Right renal pelvis (tissue), 4 donors: ENCODE measurements around the gene PCNX1. TPM values are rescaled to one million over a fixed set of nuclear protein-coding genes. Genes with fewer than 3 reads are reported as not detected.

Experiments
- DNase-seq, 4 donors: peaks; one replicate each; pipeline ENCODE4 v3.0.0-alpha.2; 2013; ENCODE audit warnings: low read depth in 4 of 4, low spot score in 3 of 4, missing footprints in 1 of 4
- polyA plus RNA-seq, 4 donors: library from polyadenylated mRNA; unstranded; fragments of 120-200 nt; gene quantifications; one replicate each; pipeline ENCODE4 v1.2.1, GENCODE V29; 2013; ENCODE audit not compliant: insufficient read length in 4 of 4

Gene PCNX1
- polyA plus RNA-seq, 4 donors, result 39.8 to 41.7 (median 40.4) TPM

GRCh38 chr14:70954068-70954467 lies 46.8 kb downstream of the PCNX1 start:
- no peak for DNase-seq

- no peak for DNase-seq
Observed at GRCh38 chr14:70955543-70956480, 48.6 kb downstream of the PCNX1 start.

DNA sequence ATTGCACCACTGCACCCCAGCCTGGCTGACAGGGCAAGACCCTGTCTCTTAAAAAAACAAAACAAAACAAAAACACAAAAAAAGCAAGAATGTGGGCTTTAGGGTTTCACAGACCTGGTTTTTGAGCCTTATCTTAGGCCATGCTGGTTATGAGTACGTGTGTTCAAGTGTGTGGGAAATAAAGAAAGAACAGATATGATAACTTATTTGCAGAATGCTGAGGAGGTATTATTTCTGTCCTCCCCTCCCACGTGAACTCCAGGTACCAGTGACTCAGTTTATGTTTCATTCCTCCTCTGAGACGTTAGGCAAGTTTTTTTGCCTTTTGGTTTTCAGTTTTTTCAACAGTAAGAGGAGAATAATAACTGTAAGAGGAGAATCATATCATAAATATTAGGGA lies 49.3 kb downstream of the PCNX1 start:
- no peak for DNase-seq

GRCh38 chr14:70957710-70958109 lies 50.5 kb downstream of the PCNX1 start:
- no peak for DNase-seq

GRCh38 chr14:70962935-70963334 lies 55.7 kb downstream of the PCNX1 start:
- no peak for DNase-seq

DNA sequence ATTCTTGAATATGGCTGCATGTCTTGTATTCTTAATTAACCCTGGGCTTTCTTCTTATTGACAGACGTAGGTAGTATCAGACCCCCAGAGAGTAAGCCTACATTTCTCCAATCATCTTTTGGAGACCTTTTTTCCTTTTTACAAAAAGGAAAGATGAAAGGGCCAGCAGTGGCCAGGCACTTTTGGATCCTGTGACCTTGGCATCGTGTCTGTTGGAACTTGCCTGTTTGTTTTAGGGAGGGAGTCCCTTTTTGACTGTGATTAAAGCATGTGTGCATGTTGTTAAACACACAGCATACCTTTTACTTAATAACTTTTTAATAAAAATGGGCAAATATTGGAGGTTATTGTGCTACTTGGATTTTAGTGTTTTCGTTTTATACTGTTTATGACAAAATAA lies 57.2 kb downstream of the PCNX1 start:
- DNase-seq, result no peak

- no peak for DNase-seq
Observed at GRCh38 chr14:70971560-70971959, 64.3 kb downstream of the PCNX1 start.

DNA sequence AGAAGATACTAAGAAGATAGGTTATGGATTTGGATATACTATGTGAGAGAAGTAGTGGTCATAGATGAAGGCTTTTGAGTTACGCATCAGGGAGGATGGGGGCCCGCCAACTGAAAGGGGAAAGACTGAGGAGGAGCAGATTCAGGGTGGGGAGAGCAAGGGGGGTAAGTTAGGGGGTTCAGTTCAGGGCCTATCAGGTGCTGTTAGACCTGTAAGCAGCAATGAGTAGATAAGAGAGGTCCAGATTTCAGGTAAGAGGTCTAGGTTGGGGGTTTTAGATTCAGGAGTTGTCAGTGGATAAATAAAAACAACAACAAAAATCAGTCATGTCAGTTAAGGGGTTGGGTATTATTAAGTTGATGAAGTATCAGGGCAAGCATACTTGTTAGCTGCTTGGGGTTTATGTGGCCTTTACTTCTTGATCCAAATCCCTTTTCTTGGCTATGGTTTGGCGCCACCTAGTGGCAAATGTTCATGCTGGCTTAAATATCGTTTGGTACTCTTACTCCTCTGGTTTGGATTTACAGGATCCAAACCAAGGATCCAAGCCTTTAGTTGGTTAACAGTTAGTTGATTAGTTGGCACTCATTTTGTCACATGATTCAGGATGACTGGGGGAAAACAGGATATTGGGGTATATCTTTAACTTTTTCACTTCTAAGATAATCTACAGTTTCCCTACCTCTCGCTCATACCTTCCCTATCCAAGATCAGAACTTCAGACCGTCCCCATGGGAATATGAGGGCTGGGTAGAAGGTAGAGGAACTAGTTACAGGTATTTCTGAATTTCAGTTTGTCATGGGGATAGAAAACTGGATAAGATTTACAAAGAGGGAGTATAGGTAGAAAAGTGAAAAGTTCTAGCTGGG lies 65.1 kb downstream of the PCNX1 start:
- peak; percentile 79 to 83 (median 82) for DNase-seq

- DNase-seq, result no peak
Observed at GRCh38 chr14:70976591-70976990, 69.3 kb downstream of the PCNX1 start.

DNA sequence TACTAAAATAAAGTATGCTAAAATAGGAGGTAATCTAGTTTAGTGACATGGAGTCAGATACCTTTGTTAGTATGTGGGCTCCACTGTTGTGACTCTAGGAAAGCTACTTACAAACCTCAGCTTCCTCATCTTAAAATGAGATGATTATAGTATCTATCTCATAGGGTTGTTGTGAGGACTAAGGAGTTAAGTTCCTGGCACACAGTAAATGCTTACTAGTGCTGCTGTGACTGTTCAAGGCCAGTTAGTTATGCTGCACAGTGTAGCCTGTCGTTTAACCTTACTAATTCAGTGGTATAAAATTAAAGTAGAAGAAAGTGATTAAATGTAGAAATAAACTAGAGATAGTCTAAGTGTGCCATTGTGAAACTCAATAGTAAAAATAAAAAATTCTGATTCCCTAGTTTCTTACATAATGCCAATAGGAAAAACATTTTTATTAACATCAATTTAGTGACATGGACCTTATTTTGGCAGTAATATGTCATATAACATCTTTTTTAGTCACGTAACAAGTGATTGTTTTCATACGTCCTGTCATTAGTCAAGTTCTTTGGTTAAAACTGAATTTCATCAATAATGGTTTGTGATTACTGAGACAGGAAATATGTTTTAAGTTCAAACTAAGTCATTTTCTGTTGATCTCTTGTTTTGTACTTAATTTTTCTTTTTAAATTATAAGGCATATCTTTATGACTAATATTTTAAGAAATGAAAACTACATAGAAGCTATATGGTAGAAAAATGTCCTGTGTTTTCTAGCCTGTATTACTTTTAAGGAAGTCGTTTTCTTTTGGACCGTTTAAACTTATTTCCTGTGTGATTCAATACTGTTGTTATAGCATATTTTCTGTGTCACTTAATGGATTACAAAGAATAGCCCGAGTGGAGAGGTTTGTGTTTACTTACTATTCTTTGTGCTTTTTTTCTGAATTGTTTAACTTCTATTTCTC lies 74.0 kb downstream of the PCNX1 start:
- no peak for DNase-seq

GRCh38 chr14:70982200-70982599 lies 74.9 kb downstream of the PCNX1 start:
- DNase-seq, result no peak

DNA sequence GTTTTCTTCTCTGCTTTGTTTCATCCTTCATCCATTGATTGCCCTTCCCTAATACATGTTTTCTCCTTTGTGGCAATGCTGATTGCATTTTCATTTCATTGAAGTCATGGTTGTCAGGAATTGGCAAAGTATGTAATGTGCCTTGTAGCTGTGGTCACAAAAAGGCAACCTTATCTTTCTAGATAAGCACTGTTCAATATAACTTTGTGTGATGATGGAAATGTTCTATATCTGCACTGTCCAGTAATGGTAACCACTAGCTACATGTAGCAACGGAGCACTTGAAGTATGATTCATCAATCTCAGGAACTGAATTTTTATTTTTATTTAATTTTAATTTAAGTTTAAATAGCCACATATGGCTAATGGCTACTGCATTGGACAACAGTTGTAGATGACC lies 79.8 kb downstream of the PCNX1 start:
- DNase-seq, result no peak

GRCh38 chr14:70988452-70988851 lies 81.2 kb downstream of the PCNX1 start:
- no peak for DNase-seq

GRCh38 chr14:70993931-70994330 lies 86.7 kb downstream of the PCNX1 start:
- no peak for DNase-seq

- no peak for DNase-seq
Observed at GRCh38 chr14:70995211-70995610, 88.0 kb downstream of the PCNX1 start.

- no peak for DNase-seq
Observed at GRCh38 chr14:70995671-70996070, 88.4 kb downstream of the PCNX1 start.

GRCh38 chr14:70999117-70999516 lies 91.9 kb downstream of the PCNX1 start:
- no peak for DNase-seq

GRCh38 chr14:71000091-71000490 lies 92.8 kb downstream of the PCNX1 start:
- DNase-seq, result no peak

DNA sequence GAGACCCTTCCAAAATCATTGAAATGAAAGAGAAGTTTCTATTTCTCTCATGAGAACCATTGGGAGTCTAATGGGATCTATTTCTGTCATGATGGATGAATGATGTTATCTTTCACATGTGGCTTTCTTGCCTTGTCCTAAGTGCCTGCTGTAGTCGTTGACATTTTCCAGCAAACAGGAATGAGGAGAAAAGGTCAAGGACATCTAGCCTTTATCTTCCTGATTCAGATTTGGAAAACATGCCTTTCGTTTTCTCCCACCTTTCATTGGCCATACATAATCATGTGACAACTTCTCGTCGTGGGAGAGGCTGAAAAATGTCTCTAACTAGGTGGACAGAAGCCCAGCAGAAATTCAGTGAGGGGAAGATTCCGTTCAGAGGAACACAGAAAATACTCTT lies 94.5 kb downstream of the PCNX1 start:
- no peak for DNase-seq

- no peak for DNase-seq
Observed at GRCh38 chr14:71003156-71003555, 95.9 kb downstream of the PCNX1 start.
